ENCODE results near the gene CYFIP2. TPM values are rescaled to one million over a fixed set of nuclear protein-coding genes. Genes with fewer than 3 reads are reported as not detected.
"Not testable (repeated sequence)": the region's sequence is repeated elsewhere in the genome, so short reads cannot be mapped to it uniquely, and the experiment has no call there.

Gene CYFIP2
- total RNA-seq, 1 donor from 2014 or later, result 26.7 TPM

DNA sequence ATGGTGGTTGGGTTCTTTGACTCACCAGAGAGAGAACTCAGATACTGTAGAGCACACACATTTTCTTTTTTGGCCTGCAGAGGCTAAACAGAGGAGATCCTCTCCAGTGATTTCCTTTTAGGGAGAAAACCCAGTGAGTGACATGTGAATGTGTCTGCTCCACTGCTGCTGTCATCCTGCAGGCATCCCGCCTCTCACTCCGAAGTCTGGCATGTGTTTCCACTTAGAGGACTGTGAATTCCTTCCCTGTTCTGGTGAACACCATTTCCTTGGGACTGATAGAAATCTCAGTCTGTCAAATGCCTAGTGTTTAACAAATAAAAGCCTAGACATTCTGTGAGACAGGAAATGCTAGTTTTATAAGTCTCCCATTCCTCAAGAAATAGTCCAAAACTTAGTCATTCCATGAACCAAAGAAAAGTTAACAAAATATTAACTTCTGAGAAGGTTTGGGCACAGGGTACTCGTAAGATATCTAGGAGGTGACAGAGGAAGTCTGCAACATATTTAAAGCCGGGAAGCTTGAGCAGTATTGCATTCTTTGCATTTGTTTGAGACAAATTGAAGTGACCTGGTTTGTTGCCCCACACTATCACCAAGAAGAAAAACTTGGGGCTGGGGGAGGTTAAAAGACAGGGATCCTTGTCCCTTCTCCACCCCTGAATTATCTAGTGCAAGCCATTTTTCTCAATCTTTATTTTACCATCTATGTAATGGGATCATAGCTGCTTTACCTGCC lies 119.2 kb downstream of the CYFIP2 start:
- peak; percentile 87 for DNase-seq (ENCODE audit: extremely low read depth, low read depth, low spot score)

DNA sequence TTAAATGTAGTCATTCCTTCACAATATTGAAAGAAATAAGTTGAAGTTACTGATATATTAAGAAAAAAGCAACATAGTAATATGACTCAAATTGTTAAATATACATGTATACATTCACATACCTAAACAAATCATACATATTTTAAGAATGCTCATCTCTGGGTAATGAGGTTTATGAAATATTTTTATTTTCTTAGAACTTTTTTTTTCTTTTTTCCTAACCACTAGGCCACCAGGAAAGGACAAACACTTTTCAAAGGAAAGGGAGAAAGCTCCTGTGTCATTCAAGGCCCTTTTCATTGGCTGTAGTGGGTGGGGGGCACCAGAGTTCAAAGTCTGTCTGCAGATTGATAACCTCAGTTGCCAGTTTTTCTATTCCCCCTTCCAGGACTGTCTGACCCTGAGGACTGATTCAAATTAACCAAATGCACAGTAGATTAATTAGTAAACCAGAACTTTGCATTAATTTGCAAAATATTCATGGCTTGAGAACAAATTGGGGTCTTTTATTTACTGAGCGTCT lies 121.2 kb downstream of the CYFIP2 start:
- no peak for DNase-seq (ENCODE audit: extremely low read depth, low read depth, low spot score)

DNA sequence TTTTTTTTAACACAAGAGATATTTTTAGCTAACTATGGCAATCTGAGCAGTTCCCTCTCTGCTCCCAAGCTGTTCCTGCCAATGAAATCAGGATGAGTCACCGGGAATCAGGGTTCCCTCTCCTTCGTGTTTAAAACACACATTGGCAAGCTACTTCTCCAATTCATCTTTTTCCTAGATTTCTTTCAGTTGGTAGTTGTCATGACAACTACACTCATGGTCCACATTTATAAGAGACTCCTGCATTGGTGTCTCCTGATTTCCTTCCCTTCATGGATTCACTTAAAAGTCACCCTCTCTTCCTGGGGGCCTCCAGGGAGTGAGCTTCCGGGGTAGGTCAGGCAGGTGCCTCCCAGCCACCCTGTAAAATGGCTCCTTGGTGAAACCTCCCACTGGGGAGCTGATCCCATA lies 121.8 kb downstream of the CYFIP2 start:
- peak; percentile 51 for DNase-seq (ENCODE audit: extremely low read depth, low read depth, low spot score)

DNA sequence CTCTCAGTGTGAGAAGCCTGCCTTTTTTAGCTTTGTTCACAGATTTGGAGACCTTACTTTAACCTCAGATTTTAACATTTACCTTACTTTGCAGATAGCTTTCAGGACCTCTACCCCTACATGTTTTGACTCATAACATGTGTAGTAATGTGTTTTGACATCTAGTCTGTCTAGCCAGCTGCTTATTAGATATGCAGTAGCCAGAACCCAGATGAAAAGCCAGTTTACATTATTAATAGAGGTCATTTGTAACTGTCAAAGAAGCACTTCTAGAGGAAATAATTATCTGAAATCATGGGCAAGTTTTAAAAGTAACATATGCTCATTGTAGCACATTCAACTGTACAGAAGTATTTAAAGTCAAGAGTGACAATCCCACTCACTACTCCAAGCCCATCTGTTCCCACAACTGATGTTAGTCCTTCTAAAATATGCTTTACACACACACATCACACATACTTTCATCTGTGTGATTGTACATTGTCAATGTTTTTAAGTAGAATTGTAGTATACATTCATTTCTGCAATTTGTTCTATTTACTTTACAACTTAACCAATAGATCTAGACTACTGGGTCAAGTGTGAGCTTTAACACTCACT lies 122.3 kb downstream of the CYFIP2 start:
- DNase-seq (ENCODE audit: extremely low read depth, low read depth, low spot score), result no peak

DNA sequence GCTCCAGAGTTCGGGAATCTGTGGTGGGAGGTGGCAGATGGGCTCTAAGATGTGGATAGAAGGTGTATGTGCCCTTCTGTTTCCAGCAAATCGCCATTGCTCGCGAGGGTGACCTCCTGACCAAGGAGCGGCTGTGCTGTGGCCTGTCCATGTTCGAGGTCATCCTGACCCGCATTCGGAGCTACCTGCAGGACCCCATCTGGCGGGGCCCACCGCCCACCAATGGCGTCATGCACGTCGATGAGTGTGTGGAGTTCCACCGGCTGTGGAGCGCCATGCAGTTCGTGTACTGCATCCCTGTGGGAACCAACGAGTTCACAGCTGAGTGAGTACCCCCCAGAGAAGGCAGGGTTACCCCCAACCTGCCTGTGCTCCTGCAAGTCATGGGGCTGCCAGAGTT lies 123.2 kb downstream of the CYFIP2 start:
- no peak for DNase-seq (ENCODE audit: extremely low read depth, low read depth, low spot score)

DNA sequence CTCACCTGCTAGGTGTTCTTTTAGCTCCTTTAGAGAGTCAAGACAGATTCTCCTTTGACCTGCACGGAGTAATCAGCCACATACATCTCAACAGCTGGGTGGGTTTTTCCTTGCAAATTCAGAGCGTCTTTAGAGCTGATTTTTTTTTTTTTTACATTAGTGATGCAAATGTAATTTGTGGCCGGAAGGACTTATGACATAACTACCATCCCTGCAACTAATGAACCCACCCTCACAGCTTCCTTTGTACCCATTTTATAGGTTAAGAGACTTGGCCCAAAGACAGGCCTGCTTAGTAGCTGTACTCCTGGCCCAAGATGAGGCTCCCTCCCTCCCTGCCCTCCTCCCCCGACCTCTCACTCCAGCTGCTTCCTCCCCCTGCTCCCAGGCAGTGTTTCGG lies 124.2 kb downstream of the CYFIP2 start:
- no peak for DNase-seq (ENCODE audit: extremely low read depth, low read depth, low spot score)

DNA sequence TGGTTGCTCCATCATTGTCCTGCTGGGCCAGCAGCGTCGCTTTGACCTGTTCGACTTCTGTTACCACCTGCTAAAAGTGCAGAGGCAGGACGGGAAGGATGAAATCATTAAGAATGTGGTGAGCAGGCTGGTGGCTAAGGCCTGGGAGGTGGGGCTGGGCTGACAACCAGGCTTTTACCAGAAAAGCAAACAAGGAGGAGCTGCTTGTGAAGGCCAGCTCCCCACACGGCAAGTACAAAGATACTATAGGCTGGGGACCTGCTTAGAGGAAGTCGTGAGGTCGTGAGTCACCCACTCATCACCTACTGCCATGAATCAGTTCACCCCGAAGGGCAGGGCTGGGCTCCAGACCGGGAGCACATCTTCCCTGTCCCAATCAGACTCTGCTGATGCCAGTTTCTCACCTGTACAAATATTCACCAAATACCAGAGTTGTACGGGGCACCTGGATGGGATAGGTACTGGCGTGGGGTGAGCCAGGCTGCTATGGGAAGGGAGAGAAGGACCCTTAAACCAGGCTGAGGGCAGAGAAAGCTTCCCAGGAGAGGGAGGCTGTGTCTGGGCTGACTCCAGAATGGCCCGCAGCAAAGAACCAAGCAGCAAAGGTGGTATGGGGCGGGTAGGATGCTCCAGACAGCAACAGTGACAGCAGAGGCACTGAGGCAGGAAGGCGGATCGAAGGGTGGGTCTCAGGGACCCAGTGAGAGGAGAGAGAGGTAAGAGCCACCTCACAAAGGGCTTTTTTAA lies 124.8 kb downstream of the CYFIP2 start:
- no peak for DNase-seq (ENCODE audit: extremely low read depth, low read depth, low spot score)

DNA sequence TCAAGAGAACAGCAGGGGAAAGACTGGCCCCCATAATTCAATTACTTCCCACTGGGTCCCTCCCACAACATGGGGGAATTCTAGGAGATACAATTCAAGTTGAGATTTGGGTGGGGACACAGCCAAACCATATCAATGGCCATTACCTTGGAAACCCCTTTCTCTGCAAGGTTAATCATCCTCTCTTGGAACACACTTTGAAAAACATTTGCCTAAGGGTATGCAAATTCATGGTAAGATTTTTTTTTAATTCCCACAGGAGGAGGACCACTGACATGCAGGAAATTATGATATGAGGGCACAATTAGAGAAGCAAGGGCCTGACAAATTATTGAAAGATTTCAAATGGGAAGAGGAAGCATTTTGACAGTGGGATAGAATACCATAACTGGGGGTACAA lies 132.4 kb downstream of the CYFIP2 start:
- DNase-seq (ENCODE audit: extremely low read depth, low read depth, low spot score), result no peak

DNA sequence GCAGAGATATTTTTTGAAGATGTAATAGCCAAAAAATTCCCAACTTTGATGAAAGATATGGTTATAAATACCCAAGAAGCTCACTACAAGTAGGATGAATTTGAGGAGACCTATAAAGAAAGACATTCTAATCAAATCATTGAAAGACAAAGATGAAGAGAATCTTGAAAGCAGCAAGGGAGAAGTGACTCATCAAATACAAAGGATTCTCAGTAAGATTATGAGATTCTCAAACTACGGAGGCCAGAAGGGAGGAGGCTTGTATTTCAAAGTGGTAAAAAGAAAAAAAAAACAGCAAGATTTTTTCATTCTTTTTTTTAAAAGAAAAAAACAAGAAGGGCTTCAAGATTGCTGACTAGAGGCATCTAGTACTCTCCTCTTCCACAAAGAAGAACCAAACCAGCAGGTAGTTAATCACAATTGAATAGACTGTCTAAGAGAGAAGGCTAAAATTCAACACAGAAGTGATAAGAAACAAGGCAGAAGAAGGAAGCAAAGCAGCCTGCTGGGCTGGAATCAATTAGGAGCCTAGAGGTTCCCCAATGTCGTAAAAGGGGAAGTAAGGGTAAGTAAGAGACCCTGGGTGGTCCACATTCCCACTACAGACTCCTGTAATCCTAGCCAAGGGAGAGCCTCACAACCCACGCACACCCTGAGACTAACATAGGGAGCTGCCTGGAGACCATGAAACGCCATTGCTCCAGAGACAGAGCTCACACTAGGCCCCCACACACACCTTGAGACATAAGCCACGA lies 135.0 kb downstream of the CYFIP2 start:
- DNase-seq (ENCODE audit: extremely low read depth, low read depth, low spot score), result no peak

DNA sequence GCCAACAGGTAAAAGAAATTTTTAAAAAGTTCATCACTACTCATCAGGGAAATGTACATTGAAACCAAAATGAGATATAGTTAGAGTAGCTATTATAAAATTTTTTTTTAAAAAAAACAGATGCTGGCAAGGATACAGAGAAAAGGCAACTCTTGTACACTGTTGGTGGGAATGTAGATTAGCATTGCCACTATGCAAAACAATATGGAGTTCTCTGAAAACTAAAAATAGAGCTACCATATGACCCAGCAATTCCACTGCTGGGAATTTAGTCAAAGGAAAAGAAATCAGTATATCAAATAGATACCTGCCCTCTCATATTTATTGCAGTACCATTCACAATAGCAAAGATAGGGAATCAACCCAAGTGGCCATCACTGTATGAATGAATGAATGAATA lies 149.9 kb downstream of the CYFIP2 start:
- DNase-seq (ENCODE audit: extremely low read depth, low read depth, low spot score), result no peak

DNA sequence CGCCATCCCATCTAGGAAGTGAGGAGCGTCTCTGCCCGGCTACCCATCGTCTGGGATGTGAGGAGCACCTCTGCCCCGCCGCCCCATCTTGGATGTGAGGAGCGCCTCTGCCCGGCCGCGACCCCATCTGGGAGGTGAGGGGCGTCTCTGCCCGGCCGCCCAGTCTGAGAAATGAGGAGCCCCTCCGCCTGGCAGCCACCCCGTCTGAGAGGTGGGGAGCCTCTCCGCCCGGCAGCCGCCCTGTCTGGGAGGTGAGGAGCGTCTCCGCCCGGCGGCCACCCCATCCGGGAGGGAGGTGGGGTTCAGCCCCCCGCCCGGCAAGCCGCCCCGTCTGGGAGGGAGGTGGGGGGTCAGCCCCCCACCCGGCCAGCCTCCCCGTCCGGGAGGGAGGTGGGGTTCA lies 153.6 kb downstream of the CYFIP2 start:
- not testable (repeated sequence) for DNase-seq (ENCODE audit: extremely low read depth, low read depth, low spot score)

DNA sequence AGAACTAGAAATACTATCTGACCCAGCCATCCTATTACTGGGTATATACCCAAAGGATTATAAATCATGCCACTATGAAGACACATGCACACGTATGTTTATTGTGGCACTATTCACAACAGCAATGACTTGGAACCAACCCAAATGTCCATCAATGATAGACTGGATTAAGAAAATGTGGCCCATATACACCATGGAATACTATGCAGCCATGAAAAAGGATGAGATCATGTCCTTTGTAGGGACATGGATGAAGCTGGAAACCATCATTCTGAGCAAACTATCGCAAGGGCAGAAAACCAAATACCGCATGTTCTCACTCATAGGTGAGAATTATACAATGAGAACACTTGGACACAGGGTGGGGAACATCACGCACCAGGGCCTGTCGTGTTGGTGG lies 164.0 kb downstream of the CYFIP2 start:
- not testable (repeated sequence) for DNase-seq (ENCODE audit: extremely low read depth, low read depth, low spot score)

DNA sequence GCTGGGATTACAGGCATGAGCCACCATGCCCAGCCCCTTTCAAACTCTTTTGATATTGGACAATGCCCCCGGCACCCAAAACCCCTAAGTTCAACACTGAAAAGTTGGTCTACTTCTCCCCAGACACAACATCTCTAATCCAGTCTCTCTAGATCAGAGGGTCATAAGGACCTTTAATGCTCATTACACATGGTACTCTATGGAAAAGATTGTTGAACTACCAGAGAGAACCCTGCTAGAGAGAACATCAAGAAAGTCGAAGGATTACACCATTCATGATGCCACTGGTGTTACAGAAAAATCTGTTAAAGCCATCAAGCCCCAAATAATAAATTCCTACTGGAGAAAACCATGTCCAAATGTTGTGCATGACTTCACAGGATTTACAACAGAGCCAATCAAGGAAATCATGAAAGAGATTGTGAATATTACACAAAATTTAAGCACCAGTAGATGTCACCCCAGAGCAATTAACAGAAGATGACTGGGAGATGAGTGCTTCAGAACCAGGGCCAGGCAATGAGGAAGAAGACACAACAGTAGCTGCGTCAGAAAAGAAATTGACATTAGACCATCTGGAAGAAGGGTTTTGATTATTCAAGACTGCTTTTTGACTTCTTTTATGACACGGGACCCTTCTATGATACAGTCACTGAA lies 165.7 kb downstream of the CYFIP2 start:
- DNase-seq (ENCODE audit: extremely low read depth, low read depth, low spot score), result peak; percentile 31

DNA sequence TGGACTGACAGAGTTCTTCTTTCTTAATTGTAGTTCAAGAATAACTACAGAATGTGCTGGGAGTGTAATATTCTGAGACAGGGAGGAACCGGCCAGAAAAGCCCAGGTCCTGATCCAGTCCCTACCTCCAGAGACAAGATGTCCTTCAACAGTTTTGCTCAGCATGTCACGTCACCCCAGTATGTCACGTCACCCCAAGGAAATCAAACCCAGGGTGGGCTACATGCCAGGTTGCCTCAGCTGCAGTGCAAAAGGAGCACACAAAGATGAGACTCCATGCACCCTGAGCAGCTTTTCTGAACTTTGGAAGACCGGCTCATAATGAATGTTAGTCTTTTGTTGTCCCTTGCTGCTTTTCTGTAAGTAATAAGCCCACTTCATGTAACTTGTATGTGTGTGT lies 168.2 kb downstream of the CYFIP2 start:
- no peak for DNase-seq (ENCODE audit: extremely low read depth, low read depth, low spot score)

DNA sequence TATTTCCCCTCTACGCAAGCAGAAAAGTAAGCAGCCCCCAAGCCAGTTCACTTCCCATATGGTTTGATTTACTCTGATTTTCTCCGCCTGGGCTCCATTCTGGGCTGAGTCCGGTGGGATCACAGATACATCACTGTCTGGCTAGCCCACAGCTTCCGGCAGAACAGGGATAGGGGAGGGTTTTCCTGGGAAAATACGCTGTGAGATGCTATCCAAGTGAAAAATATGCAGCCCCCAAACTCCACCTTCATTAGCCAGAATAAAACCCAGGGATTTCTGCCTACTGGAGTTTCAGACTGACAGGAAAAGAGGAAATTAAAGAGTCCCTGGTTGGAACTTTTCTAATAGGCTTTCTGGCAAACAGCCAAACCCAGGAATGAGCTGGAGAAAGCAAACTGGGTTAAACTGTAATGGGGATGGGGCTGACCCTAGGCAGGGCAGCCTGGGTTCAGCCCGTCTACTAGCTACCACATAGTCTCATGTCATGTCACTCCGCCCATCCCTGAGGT lies 177.2 kb downstream of the CYFIP2 start:
- no peak for DNase-seq (ENCODE audit: extremely low read depth, low read depth, low spot score)

DNA sequence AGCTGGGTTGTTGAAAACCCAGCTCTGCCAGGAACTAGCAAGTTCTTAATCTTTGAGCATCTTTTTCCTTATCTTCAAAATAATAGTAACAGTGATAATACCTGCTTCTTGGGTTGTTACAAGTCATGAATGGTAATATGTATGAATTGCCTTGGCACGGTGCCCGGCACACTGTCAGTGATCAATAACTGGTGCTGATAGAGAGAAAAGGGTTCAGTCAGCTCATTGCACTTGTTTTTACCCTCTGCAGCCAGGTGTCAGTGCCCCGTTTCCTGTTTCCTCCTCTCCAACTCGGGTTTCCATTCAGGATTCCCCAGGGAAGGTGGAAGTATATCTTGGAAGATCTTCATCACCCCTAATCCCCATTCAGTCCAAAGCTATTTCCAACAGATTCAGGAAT lies 178.3 kb downstream of the CYFIP2 start:
- DNase-seq (ENCODE audit: extremely low read depth, low read depth, low spot score), result no peak
